ENCODE data around the gene TGM6. TPM values are rescaled to one million over a fixed set of nuclear protein-coding genes. Genes with fewer than 3 reads are reported as not detected.

The TGM6 gene
- total RNA-seq, 1 donor from 2014 or later, result not detected

DNA sequence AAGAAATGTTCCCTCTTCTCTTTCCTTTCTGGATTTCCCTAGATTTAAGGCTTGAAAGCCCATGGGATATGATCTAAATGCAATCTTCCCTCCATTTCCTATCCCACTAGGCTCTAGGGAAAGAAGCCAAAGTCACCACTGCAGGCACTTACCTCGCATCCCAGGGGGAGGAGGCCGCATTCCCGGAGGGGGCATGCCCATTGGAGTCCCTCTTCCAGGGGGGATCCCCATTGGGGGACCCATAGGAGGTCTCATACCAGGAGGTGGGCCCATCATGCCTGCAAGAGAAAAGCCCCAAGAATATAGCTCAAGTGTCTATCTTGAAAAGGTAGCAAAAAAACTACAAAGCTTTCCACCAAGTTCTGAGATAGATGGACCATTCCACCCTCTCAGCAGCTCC lies 81.8 kb downstream of the TGM6 start:
- H3K9me3 ChIP-seq, result no peaks in the 10 kb centered on the region
- no peaks in the 10 kb centered on the region for H3K27me3 ChIP-seq
- intact Hi-C loops (cut with DNase I), result no loop called here
- TF ChIP-seq, protein P1, sequence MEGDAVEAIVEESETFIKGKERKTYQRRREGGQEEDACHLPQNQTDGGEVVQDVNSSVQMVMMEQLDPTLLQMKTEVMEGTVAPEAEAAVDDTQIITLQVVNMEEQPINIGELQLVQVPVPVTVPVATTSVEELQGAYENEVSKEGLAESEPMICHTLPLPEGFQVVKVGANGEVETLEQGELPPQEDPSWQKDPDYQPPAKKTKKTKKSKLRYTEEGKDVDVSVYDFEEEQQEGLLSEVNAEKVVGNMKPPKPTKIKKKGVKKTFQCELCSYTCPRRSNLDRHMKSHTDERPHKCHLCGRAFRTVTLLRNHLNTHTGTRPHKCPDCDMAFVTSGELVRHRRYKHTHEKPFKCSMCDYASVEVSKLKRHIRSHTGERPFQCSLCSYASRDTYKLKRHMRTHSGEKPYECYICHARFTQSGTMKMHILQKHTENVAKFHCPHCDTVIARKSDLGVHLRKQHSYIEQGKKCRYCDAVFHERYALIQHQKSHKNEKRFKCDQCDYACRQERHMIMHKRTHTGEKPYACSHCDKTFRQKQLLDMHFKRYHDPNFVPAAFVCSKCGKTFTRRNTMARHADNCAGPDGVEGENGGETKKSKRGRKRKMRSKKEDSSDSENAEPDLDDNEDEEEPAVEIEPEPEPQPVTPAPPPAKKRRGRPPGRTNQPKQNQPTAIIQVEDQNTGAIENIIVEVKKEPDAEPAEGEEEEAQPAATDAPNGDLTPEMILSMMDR (IDR thresholded peaks at IDR 0.05), result no peak
- ATAC-seq (no peak), DNase-seq (no peak)
- H3K4me3 ChIP-seq, result no peak overlapping the region
- no peak overlapping the region for H3K27ac ChIP-seq
- H3K36me3 ChIP-seq, result peaks cover 80% of the 10 kb centered on the region
- no peaks in the 10 kb centered on the region for H3K4me1 ChIP-seq

DNA sequence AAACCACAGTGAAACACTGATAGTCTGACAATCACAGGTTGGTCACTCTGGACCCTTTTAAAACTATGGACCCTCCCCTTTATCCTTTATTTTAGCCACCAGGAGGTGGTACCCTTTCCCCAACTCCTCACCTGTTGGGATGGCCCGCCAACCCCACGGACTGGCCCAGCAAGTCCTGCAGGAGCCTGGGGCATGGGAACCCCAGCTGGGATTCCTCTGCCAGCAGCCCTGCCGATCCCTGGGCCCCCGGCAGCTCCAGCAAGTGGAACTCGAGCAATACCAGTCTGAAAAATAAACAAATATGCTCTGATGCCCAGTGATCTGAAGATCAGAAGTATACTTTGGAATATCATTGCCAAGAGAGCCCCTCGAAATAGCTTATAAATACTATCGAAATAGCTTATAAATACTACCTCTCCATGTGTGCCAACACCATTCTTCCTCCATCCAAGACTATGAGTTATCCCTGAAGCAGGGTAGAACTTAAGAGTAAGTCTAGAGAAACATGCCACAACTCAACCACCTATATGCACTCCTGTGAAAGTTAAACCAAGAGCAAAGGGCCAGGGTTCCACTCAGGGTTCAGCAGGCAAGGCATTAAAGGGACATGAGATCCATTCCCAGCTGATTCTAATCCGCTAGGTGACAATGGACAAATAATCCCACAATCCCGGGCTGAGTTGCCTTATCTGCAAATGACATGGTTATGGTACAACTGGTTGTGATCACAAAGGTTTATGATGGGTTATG lies 83.1 kb downstream of the TGM6 start:
- Histone ChIP-seq H3K4me3 (no peak overlapping the region), H3K36me3 (peaks cover 90% of the 10 kb centered on the region), H3K27me3 (no peaks in the 10 kb centered on the region), H3K27ac (no peak overlapping the region), H3K9me3 (no peaks in the 10 kb centered on the region), H3K4me1 (peaks cover 4% of the 10 kb centered on the region)
- no peak for ATAC-seq
- TF ChIP-seq, protein P1 (IDR thresholded peaks at IDR 0.05), result no peak
- no peak for DNase-seq
- intact Hi-C loops (cut with DNase I), result no loop called here

DNA sequence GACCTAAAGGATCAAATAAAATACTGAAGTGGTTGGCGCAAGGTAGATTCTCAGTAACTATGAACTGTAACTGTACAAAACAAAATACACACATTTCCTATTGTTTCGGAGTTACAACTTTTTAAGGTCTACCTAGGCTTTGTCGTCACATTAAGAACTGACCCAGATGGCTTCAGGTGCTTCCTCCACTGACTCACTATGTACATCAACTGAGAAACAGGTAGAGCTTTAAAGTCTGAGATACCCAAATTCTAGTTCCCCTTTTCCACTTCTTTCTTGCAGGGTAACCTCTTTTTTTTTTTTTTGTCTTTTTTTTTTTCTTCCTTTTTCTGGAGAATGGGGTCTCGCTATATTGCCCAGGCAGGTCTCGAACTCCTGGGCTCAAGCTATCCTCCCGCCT lies 84.4 kb downstream of the TGM6 start:
- TF ChIP-seq, protein P1 (IDR thresholded peaks at IDR 0.05), result no peak

DNA sequence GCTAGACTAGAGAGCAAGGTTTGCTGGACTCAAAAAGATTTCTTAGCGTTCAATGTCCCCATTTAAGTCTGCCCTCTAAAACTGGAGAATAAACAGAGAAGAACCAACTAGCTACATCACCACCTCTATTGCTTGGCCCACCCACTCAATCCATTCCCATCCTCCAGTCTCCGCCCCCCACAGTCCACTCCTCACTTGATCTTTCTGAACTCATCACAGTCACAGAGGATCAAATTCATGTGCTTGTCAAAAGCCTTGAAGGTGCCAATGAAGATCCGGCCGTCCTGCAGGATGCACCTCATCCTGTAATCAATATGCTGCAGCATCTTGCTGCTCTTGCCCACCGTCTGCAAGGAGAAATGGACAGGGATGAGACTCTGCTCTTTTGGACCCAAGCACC lies 86.7 kb downstream of the TGM6 start:
- DNase-seq (no peak), ATAC-seq (no peak)
- no peak overlapping the region for H3K4me3 ChIP-seq
- intact Hi-C loops (cut with DNase I), result no loop called here
- no peaks in the 10 kb centered on the region for H3K27me3 ChIP-seq
- H3K36me3 ChIP-seq, result peaks cover 61% of the 10 kb centered on the region
- TF ChIP-seq, protein P1 (IDR thresholded peaks at IDR 0.05), result no peak
- H3K4me1 ChIP-seq, result peaks cover 10% of the 10 kb centered on the region
- H3K9me3 ChIP-seq, result no peaks in the 10 kb centered on the region
- no peak overlapping the region for H3K27ac ChIP-seq

More for the DNA sequence above, 84.4 kb downstream of the TGM6 start:
- peaks cover 84% of the 10 kb centered on the region for H3K36me3 ChIP-seq
- no peaks in the 10 kb centered on the region for H3K9me3 ChIP-seq
- ATAC-seq, result no peak
- intact Hi-C loops (cut with DNase I), result no loop called here
- no peak overlapping the region for H3K27ac ChIP-seq
- no peak for DNase-seq
- no peak overlapping the region for H3K4me3 ChIP-seq
- H3K4me1 ChIP-seq, result peaks cover 10% of the 10 kb centered on the region
- no peaks in the 10 kb centered on the region for H3K27me3 ChIP-seq

DNA sequence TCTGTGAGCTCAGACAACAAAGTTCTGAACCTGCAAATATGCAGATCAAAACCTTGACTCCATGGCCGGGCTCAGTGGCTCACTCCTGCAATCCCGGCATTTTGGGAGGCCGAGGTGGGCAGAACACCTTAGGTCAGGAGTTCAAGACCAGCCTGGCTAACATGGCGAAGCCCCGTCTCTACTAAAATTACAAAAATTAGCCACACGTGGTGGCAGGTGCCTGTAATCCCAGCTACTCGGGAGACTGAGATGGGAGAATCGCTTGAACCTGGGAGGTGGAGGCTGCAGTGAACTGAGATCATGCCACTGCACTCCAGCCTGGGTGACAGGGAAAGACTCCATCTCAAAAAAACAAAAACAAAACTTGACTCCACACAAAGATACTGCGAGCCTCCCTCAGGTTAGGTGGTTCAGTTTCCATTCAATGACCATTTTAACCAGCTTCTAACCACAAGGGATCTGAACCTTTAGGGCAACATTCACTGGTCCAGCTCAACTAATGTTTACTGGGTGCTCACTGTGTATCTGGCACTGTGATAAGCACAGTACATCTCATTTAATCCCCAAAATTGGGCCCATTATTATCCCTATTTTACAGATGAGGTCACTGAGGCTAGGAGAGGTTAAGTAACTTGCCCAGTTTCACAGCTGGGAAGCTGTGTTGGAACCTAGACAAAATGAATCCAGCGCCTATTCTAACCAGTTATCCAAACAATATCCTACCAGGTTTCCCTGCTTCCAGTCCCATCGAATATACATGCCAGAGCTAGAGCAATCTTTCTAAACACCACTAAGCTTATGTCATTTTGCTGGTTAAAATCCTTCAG lies 88.1 kb downstream of the TGM6 start:
- ATAC-seq (no peak), DNase-seq (no peak)
- Histone ChIP-seq H3K4me3 (peak overlapping the region; percentile 80), H3K27me3 (no peaks in the 10 kb centered on the region), H3K9me3 (no peaks in the 10 kb centered on the region), H3K36me3 (peaks cover 47% of the 10 kb centered on the region), H3K27ac (no peak overlapping the region), H3K4me1 (peaks cover 10% of the 10 kb centered on the region)
- TF ChIP-seq, protein P1 (IDR thresholded peaks at IDR 0.05), result no peak
- intact Hi-C loops (cut with DNase I), result no loop called here
